K562 (cell line): Measurements from ENCODE around the gene KCNK2. TPM values are rescaled to one million over a fixed set of nuclear protein-coding genes. Genes with fewer than 3 reads are reported as not detected.

Experiments
- ATAC-seq: fragments of 200-7000 bp; cut with Tn5 transposase; 3 replicates; pipeline ENCODE4 v1.9.1; 2020; ENCODE audit warnings: moderate library complexity
- BruUV-seq: library from RNA; stranded (reverse); fragments of 400-500 nt; replicated peaks from 2 replicates; lab custom pipeline; 2021; lab: Mats Ljungman, UMichigan
- CTCF ChIA-PET: fragments of 300-600 bp; formaldehyde crosslinking; extraction: SDS; loops from one replicate; lab custom pipeline; 2021; ENCODE audit warnings: low intra/inter-chr PET ratio; lab: Yijun Ruan, JAX
- POLR2A ChIA-PET: fragments of 300-600, 350-650 bp; sonication (Branson Sonifier 250); formaldehyde crosslinking; extraction: SDS; loops from one replicate; lab custom pipeline; 2021; ENCODE audit warnings: antibody characterized with exemption, inconsistent platforms; lab: Yijun Ruan, JAX
- DNase-seq, 4 experiments: peaks; one replicate each; pipeline versions ENCODE4 v3.0.0 to v3.0.0-alpha.2; 2011 to 2018; ENCODE audit warnings: low spot score in 3 of 4, mixed read lengths in 3 of 4; ENCODE audit errors: extremely low read depth in 1 of 4
- FAIRE-seq: peaks from 2 replicates; lab custom pipeline; 2011; peaks lifted over from hg19 to GRCh38; lab: Jason Lieb, UNC
- H2AFZ ChIP-seq: 2 replicates; pipeline ENCODE4 v1.6.0; 2011; ENCODE audit warnings: low read depth, low read length, control low read depth, inconsistent platforms
- H3K27ac ChIP-seq: fragments of 200-600 bp; 3 replicates; pipeline ENCODE4 v1.8.0; 2011; ENCODE audit warnings: low read depth, mild to moderate bottlenecking, control low read depth, inconsistent platforms, low read length, moderate library complexity, mixed read lengths; ENCODE audit errors: extremely low read depth
- H3K27me3 ChIP-seq, 2 experiments: fragments of 300-600 bp in 1 of 2; 2 replicates in 1 of 2; 3 replicates in 1 of 2; pipeline versions ENCODE4 v1.6.0 to v1.8.0; 2011; ENCODE audit warnings: inconsistent platforms in 2 of 2, low read length in 2 of 2, mild to moderate bottlenecking in 1 of 2, mixed read lengths in 1 of 2, moderate library complexity in 1 of 2; ENCODE audit not compliant: control insufficient read depth in 2 of 2, insufficient read depth in 2 of 2
- H3K36me3 ChIP-seq: fragments of 300-600 bp; 3 replicates; pipeline ENCODE4 v1.8.0; 2011; ENCODE audit warnings: mild to moderate bottlenecking, low read length, inconsistent platforms; ENCODE audit not compliant: control insufficient read depth, insufficient read depth
- H3K4me1 ChIP-seq, 2 experiments: fragments of 200-600 bp in 1 of 2; replicated peaks in 1 of 2; 2 replicates in 1 of 2; 3 replicates in 1 of 2; pipeline versions ENCODE4 v1.5.1 to v1.8.0; 2011; ENCODE audit warnings: inconsistent platforms in 2 of 2, low read length in 2 of 2, mild to moderate bottlenecking in 1 of 2, mixed read lengths in 1 of 2, moderate library complexity in 1 of 2; ENCODE audit not compliant: control insufficient read depth in 2 of 2, insufficient read depth in 2 of 2
- H3K4me2 ChIP-seq: 2 replicates; pipeline ENCODE4 v1.6.1; 2011; ENCODE audit warnings: low read length, control low read depth, inconsistent platforms, mixed read lengths; ENCODE audit not compliant: insufficient read depth
- H3K4me3 ChIP-seq: fragments of 200-600 bp; sonication (generic), shearing (Covaris generic); 2 replicates; pipeline ENCODE4 v1.5.1; 2016; ENCODE audit warnings: control low read depth, inconsistent platforms
- H3K79me2 ChIP-seq: fragments of 200-600 bp; 3 replicates; pipeline ENCODE4 v1.8.0; 2011; ENCODE audit warnings: low read length, inconsistent platforms; ENCODE audit not compliant: control insufficient read depth, insufficient read depth
- H3K9ac ChIP-seq, 2 experiments: 2 replicates each; pipeline versions ENCODE4 v1.6.0 to v1.6.1; 2011; ENCODE audit warnings: low read depth in 2 of 2, low read length in 2 of 2, control low read depth in 1 of 2, inconsistent platforms in 1 of 2, mild to moderate bottlenecking in 1 of 2, mixed read lengths in 1 of 2; ENCODE audit not compliant: insufficient read depth in 1 of 2
- H3K9me1 ChIP-seq: one replicate; pipeline ENCODE4 v1.6.0; 2011; ENCODE audit warnings: inconsistent platforms, mild to moderate bottlenecking, low read length, moderate library complexity; ENCODE audit not compliant: control insufficient read depth, insufficient read depth
- H3K9me3 ChIP-seq: replicated peaks from 2 replicates; pipeline ENCODE4 v1.5.1; 2011; ENCODE audit warnings: low read depth, low read length, inconsistent platforms; ENCODE audit not compliant: control insufficient read depth, insufficient read depth
- H4K20me1 ChIP-seq: replicated peaks from 2 replicates; pipeline ENCODE4 v1.6.1; 2011; ENCODE audit warnings: low read length, inconsistent platforms, mixed read lengths; ENCODE audit not compliant: control insufficient read depth, insufficient read depth
- CCAR2 ChIP-seq: fragments of 200-400 bp; formaldehyde crosslinking; IDR thresholded peaks from 2 replicates; pipeline ENCODE4 v1.6.1; 2017; ENCODE audit warnings: mild to moderate bottlenecking, low read depth, low read length
- FOSL1 ChIP-seq: fragments of 200-800 bp; sonication (Bioruptor generic); conservative IDR thresholded peaks from 2 replicates; pipeline ENCODE4 v1.6.1; 2016; ENCODE audit warnings: missing genetic modification characterization, missing compliant biosample characterization
- HIVEP1 ChIP-seq: fragments of 250-450 bp; sonication (Bioruptor Pico); IDR thresholded peaks from 2 replicates; pipeline ENCODE4 v1.4.0; 2020; ENCODE audit warnings: mild to moderate bottlenecking
- IRF2 ChIP-seq: sonication (generic); formaldehyde crosslinking; IDR thresholded peaks from 2 replicates; pipeline ENCODE4 v1.8.1; 2022; ENCODE audit warnings: mild to moderate bottlenecking, missing genetic modification reagents
- KLF6 ChIP-seq: fragments of 250-450 bp; sonication (Bioruptor Pico); IDR thresholded peaks from 2 replicates; pipeline ENCODE4 v1.4.0; 2020; ENCODE audit warnings: mild to moderate bottlenecking, moderate library complexity, borderline replicate concordance
- NFIX ChIP-seq: fragments of 250-450 bp; sonication (Bioruptor Pico); IDR thresholded peaks from 2 replicates; pipeline ENCODE4 v1.4.0; 2020; ENCODE audit warnings: low read depth, mild to moderate bottlenecking, moderate library complexity
- POLR3A ChIP-seq: IDR thresholded peaks from 2 replicates; pipeline ENCODE4 v1.6.1; 2011; ENCODE audit warnings: borderline replicate concordance, mild to moderate bottlenecking, moderate library complexity; ENCODE audit not compliant: insufficient read length, insufficient read depth; ENCODE audit errors: extremely low read depth
- RBM15 ChIP-seq: fragments of 200-400 bp; formaldehyde crosslinking; IDR thresholded peaks from 2 replicates; pipeline ENCODE4 v1.6.1; 2018; ENCODE audit warnings: mild to moderate bottlenecking, low read length, moderate library complexity; ENCODE audit not compliant: insufficient read depth
- RBM34 ChIP-seq: fragments of 200-400 bp; formaldehyde crosslinking; IDR thresholded peaks from 2 replicates; pipeline ENCODE4 v1.6.1; 2018; ENCODE audit warnings: low read length, borderline replicate concordance; ENCODE audit not compliant: insufficient read depth
- TAF1 ChIP-seq: IDR thresholded peaks from 2 replicates; pipeline ENCODE4 v1.6.1; 2011; ENCODE audit warnings: mild to moderate bottlenecking, low read length, moderate library complexity; ENCODE audit not compliant: insufficient read depth, control insufficient read depth, severe bottlenecking; ENCODE audit errors: extremely low read depth
- TAL1 ChIP-seq: fragments of 450-650 bp; IDR thresholded peaks from 2 replicates; pipeline ENCODE4 v1.6.1; 2016; ENCODE audit warnings: mild to moderate bottlenecking
- ZNF133 ChIP-seq: fragments of 250-450 bp; sonication (Bioruptor Pico); IDR thresholded peaks from 2 replicates; pipeline ENCODE4 v1.4.0; 2020; ENCODE audit warnings: mild to moderate bottlenecking
- WGBS: fragments of 100-300 bp; shearing (Covaris generic); methylation state at CpG from one replicate; pipeline ENCODE4 v1.1.6; 2016; ENCODE audit warnings: low coverage, mixed read lengths; ENCODE audit not compliant: insufficient coverage; ENCODE audit errors: missing lambda C conversion rate; 5-methylcytosine and 5-hydroxymethylcytosine counted together
- in situ Hi-C: fragments of 300-500 bp; cut with MboI; formaldehyde crosslinking; loops from 4 replicates; pipeline ENCODE4 v1.15.0; 2018; ENCODE audit warnings: inconsistent platforms, mixed read lengths
- intact Hi-C: fragments of 100-400 bp; cut with micrococcal nuclease; formaldehyde crosslinking; loops from 2 replicates; pipeline ENCODE4 v1.14.2; 2022
- polyA plus RNA-seq, 8 experiments: library from polyadenylated mRNA; depleted of rRNA in 4 of 8; stranded (reverse) in 5 of 8; unstranded in 3 of 8; fragments of >200 nt; fragmentation: Nextera tagmentation in 2 of 8; fragmentation: Illumina TruSeq in 1 of 8; extraction: Ambion mirVana in 2 of 8; extraction: Trizol in 1 of 8; gene quantifications; 2 replicates each; pipeline versions ENCODE4 v1.2.1 to v1.2.3, GENCODE V29; 2011 to 2014; ENCODE audit warnings: inconsistent platforms in 1 of 8, missing spikeins in 1 of 8
- total RNA-seq, 7 experiments: library from RNA; depleted of rRNA in 6 of 7; stranded (reverse); fragments of >200 nt in 6 of 7; fragmentation: Illumina TruSeq in 2 of 7; extraction: Trizol in 2 of 7; gene quantifications; 2 replicates each; pipeline versions ENCODE4 v1.2.1 to v1.2.3, GENCODE V29; 2011 to 2021; ENCODE audit warnings: low replicate concordance in 1 of 7
- TF ChIP-seq, protein P1 (sequence below): fragments of 150-350 bp; IDR thresholded peaks from 2 replicates; pipeline ENCODE4 v1.6.1; 2014; ENCODE audit warnings: low read depth, mild to moderate bottlenecking, low read length, borderline replicate concordance

Gene KCNK2
- total and polyA plus RNA-seq, 9 of the 15 experiments (the other 6 are each of a cell fraction or from before 2014, with no cell fraction given), result 0.04 to 0.13 (median 0.05) TPM; not detected in 3

GRCh38 chr1:215201283-215201682 lies 118.7 kb downstream of the KCNK2 start:
- Histone ChIP-seq H3K9ac (no peak overlapping the region), H3K9me3 (peaks cover 3% of the 10 kb centered on the region; the same call in 1 of the 2 replicates), H2AFZ (no peak overlapping the region), H3K4me2 (no peak overlapping the region), H3K9me1 (no peaks in the 10 kb centered on the region), H3K79me2 (no peaks in the 10 kb centered on the region), H3K27me3 (no peaks in the 10 kb centered on the region), H3K27ac (no peak overlapping the region), H4K20me1 (no peaks in the 10 kb centered on the region), H3K4me1 (no peaks in the 10 kb centered on the region)
- FAIRE-seq (no peak), ATAC-seq (no peak)
- in situ Hi-C loops, result no loop called here
- CTCF ChIA-PET, result no interaction called here
- WGBS, result 0% methylated on average over 2 of the region's 2 CpGs
- BruUV-seq, result no TSS peak
- TF ChIP-seq FOSL1 (no peak), KLF6 (no peak), ZNF133 (CRISPR knock-in tag) (no peak), TAF1 (no peak), RBM15 (no peak), HIVEP1 (no peak), POLR3A (no peak), RBM34 (no peak), CCAR2 (no peak), NFIX (CRISPR knock-in tag) (no peak), TAL1 (no peak), IRF2 (CRISPR knock-in tag) (no peak)
- TF ChIP-seq, protein P1, sequence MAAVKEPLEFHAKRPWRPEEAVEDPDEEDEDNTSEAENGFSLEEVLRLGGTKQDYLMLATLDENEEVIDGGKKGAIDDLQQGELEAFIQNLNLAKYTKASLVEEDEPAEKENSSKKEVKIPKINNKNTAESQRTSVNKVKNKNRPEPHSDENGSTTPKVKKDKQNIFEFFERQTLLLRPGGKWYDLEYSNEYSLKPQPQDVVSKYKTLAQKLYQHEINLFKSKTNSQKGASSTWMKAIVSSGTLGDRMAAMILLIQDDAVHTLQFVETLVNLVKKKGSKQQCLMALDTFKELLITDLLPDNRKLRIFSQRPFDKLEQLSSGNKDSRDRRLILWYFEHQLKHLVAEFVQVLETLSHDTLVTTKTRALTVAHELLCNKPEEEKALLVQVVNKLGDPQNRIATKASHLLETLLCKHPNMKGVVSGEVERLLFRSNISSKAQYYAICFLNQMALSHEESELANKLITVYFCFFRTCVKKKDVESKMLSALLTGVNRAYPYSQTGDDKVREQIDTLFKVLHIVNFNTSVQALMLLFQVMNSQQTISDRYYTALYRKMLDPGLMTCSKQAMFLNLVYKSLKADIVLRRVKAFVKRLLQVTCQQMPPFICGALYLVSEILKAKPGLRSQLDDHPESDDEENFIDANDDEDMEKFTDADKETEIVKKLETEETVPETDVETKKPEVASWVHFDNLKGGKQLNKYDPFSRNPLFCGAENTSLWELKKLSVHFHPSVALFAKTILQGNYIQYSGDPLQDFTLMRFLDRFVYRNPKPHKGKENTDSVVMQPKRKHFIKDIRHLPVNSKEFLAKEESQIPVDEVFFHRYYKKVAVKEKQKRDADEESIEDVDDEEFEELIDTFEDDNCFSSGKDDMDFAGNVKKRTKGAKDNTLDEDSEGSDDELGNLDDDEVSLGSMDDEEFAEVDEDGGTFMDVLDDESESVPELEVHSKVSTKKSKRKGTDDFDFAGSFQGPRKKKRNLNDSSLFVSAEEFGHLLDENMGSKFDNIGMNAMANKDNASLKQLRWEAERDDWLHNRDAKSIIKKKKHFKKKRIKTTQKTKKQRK, result no peak
- TF ChIP-seq, all 486 proteins: peak for 0
- Histone ChIP-seq H3K4me3 (no peak overlapping the region), H3K36me3 (no peaks in the 10 kb centered on the region)
- intact Hi-C loops, result no loop called here
- DNase-seq, result no peak
- POLR2A ChIA-PET, result no interaction called here
